Sigmoid colon (tissue), 4 donors: Measurements from ENCODE around the gene PDGFA.

Experiments used
- EP300 ChIP-seq, 4 donors: sonication (generic); formaldehyde crosslinking; IDR thresholded peaks; one replicate each; pipeline ENCODE4 v1.6.1; 2017; ENCODE audit warnings: antibody characterized with exemption in 4 of 4
- POLR2A ChIP-seq, 2 donors: fragments of 450-650 bp; IDR thresholded peaks; one replicate each; pipeline ENCODE4 v1.6.1; 2016; ENCODE audit warnings: antibody characterized with exemption in 2 of 2, mild to moderate bottlenecking in 2 of 2, moderate library complexity in 2 of 2
- POLR2AphosphoS5 ChIP-seq, 4 donors: sonication (generic); formaldehyde crosslinking; IDR thresholded peaks; one replicate each; pipeline ENCODE4 v1.6.1; 2017; ENCODE audit warnings: antibody characterized with exemption in 4 of 4
- TF ChIP-seq, protein P1 (sequence below), 4 experiments: fragments of 450-650 bp in 3 of 4; fragments of 200-600 bp in 1 of 4; IDR thresholded peaks; one replicate each; pipeline ENCODE4 v1.5.1; 2016 to 2019; ENCODE audit warnings: antibody characterized with exemption in 4 of 4, mild to moderate bottlenecking in 3 of 4, moderate library complexity in 2 of 4

DNA sequence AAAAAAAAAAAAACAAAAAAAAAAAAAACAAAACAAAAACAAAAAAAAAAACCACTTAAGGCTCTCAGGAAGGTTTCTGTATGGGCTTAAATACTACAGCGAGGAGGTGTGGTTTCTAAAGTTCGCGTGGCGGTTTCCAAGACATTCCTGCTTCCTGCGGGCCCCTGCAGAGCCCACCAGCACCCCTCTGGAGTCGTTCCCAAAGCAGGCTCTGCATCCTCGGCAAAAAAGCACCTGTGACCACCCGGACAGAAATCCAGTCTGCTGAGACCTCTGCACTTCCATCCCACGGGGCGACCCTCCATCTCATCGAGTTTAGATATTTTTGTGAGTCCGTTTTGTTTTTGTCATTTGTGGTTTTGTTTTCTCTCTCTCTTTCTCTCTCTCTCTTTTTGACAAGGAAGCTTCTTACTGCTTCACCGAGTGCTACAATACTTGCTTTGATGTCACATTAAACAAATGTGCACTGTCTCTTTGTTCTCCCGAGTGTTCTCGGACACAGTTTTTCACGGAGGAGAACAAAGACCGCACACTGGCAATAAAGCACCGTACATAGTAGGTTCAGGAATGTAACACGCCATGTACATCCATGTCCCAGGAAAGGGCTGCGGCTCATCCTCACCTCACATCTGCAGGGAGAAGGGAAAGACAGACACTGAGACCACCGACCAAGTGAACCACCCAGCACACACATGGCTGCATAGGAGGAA lies 21.5 kb downstream of the PDGFA start:
- TF ChIP-seq EP300 (IDR thresholded peaks at IDR 0.05) (no peak), POLR2AphosphoS5 (IDR thresholded peaks at IDR 0.05) (no peak), POLR2A (IDR thresholded peaks at IDR 0.05) (no peak)
- TF ChIP-seq, protein P1, sequence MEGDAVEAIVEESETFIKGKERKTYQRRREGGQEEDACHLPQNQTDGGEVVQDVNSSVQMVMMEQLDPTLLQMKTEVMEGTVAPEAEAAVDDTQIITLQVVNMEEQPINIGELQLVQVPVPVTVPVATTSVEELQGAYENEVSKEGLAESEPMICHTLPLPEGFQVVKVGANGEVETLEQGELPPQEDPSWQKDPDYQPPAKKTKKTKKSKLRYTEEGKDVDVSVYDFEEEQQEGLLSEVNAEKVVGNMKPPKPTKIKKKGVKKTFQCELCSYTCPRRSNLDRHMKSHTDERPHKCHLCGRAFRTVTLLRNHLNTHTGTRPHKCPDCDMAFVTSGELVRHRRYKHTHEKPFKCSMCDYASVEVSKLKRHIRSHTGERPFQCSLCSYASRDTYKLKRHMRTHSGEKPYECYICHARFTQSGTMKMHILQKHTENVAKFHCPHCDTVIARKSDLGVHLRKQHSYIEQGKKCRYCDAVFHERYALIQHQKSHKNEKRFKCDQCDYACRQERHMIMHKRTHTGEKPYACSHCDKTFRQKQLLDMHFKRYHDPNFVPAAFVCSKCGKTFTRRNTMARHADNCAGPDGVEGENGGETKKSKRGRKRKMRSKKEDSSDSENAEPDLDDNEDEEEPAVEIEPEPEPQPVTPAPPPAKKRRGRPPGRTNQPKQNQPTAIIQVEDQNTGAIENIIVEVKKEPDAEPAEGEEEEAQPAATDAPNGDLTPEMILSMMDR (IDR thresholded peaks at IDR 0.05), result no peak
